WTC11 (cell line): ENCODE measurements around the gene CDK2AP2.

ENCODE experiments used
- FOXK1 ChIP-seq: sonication (generic); formaldehyde crosslinking; IDR thresholded peaks from 2 replicates; pipeline ENCODE4 v1.8.0; 2022; ENCODE audit warnings: mild to moderate bottlenecking, moderate library complexity, missing genetic modification reagents
- NFYB ChIP-seq: sonication (generic); formaldehyde crosslinking; conservative IDR thresholded peaks from 2 replicates; pipeline ENCODE4 v1.8.0; 2022; ENCODE audit warnings: low read depth, missing genetic modification reagents
- SP1 ChIP-seq: sonication (generic); formaldehyde crosslinking; conservative IDR thresholded peaks from 2 replicates; pipeline ENCODE4 v1.8.1; 2022; ENCODE audit warnings: missing genetic modification reagents
- TF ChIP-seq, protein P1 (sequence below): fragments of 200-600 bp; IDR thresholded peaks from 2 replicates; pipeline ENCODE4 v1.8.0; 2022; ENCODE audit warnings: antibody characterized with exemption
- TF ChIP-seq, protein P2 (sequence below): sonication (generic); formaldehyde crosslinking; IDR thresholded peaks from 2 replicates; pipeline ENCODE4 v1.8.0; 2022; ENCODE audit warnings: mild to moderate bottlenecking, missing genetic modification reagents

DNA sequence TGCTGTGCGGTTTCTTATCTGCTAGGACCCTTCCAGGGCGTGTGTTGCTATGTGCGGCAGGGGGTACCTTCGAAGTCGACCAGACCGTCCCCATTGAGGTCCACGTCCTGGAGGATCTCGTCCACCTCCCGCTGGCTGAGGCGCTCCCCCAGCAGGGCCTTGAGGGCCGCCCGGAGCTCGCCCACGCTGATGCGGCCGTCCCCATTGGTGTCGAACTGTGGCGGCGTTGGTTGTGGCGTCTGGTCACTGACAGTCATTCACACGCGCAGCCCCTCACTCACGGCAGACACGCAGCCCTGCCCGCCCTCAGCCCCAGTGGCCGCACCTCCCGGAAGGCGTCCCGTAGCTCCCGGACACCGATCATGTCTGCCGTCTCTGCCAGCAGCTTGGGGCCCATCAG, 11.8 kb upstream of the CDK2AP2 start:
- no peak for TF ChIP-seq FOXK1 (CRISPR knock-in tag)
- TF ChIP-seq, protein P1, sequence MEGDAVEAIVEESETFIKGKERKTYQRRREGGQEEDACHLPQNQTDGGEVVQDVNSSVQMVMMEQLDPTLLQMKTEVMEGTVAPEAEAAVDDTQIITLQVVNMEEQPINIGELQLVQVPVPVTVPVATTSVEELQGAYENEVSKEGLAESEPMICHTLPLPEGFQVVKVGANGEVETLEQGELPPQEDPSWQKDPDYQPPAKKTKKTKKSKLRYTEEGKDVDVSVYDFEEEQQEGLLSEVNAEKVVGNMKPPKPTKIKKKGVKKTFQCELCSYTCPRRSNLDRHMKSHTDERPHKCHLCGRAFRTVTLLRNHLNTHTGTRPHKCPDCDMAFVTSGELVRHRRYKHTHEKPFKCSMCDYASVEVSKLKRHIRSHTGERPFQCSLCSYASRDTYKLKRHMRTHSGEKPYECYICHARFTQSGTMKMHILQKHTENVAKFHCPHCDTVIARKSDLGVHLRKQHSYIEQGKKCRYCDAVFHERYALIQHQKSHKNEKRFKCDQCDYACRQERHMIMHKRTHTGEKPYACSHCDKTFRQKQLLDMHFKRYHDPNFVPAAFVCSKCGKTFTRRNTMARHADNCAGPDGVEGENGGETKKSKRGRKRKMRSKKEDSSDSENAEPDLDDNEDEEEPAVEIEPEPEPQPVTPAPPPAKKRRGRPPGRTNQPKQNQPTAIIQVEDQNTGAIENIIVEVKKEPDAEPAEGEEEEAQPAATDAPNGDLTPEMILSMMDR: no peak
- TF ChIP-seq NFYB (CRISPR knock-in tag): no peak
- TF ChIP-seq, protein P2, sequence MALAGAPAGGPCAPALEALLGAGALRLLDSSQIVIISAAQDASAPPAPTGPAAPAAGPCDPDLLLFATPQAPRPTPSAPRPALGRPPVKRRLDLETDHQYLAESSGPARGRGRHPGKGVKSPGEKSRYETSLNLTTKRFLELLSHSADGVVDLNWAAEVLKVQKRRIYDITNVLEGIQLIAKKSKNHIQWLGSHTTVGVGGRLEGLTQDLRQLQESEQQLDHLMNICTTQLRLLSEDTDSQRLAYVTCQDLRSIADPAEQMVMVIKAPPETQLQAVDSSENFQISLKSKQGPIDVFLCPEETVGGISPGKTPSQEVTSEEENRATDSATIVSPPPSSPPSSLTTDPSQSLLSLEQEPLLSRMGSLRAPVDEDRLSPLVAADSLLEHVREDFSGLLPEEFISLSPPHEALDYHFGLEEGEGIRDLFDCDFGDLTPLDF (CRISPR knock-in tag): no peak
- TF ChIP-seq SP1 (CRISPR knock-in tag): no peak
